Amniotic epithelial cell (primary cell): ENCODE measurements around the gene TRNT1.
A peak's percentile ranks its signal among the peaks of the same experiment; 100 is the strongest.

ENCODE experiments used
- DNase-seq: peaks from one replicate; pipeline ENCODE4 v3.0.0-alpha.2; 2010; ENCODE audit warnings: low read depth

The TRNT1 gene

GRCh38 chr3:3178498-3179328, 52.0 kb downstream of the TRNT1 start:
- DNase-seq, result no peak

GRCh38 chr3:3179407-3180094, 52.8 kb downstream of the TRNT1 start, which contains the start of gene CRBN:
TSS of gene CRBN (minus strand) at chr3:3179691. CDS start at chr3:3179687, 4 bp downstream.
- DNase-seq, result peak; percentile 68

GRCh38 chr3:3180456-3180855, 53.7 kb downstream of the TRNT1 start:
- DNase-seq, result no peak

- DNase-seq, result peak; percentile 60
Measured at GRCh38 chr3:3184876-3185275, 58.1 kb downstream of the TRNT1 start.

- peak; percentile 44 for DNase-seq
Measured at GRCh38 chr3:3189102-3189727, 62.5 kb downstream of the TRNT1 start.

- peak; percentile 28 for DNase-seq
Measured at GRCh38 chr3:3189961-3190360, 63.2 kb downstream of the TRNT1 start.

- peak; percentile 53 for DNase-seq
Measured at GRCh38 chr3:3191675-3192285, 65.0 kb downstream of the TRNT1 start.

- no peak for DNase-seq
Measured at GRCh38 chr3:3192286-3192675, 65.5 kb downstream of the TRNT1 start.

- no peak for DNase-seq
Measured at GRCh38 chr3:3194861-3195260, 68.1 kb downstream of the TRNT1 start.

- no peak for DNase-seq
Measured at GRCh38 chr3:3196148-3196861, 69.6 kb downstream of the TRNT1 start.
